ENCODE data around the gene DLG2.

DNA sequence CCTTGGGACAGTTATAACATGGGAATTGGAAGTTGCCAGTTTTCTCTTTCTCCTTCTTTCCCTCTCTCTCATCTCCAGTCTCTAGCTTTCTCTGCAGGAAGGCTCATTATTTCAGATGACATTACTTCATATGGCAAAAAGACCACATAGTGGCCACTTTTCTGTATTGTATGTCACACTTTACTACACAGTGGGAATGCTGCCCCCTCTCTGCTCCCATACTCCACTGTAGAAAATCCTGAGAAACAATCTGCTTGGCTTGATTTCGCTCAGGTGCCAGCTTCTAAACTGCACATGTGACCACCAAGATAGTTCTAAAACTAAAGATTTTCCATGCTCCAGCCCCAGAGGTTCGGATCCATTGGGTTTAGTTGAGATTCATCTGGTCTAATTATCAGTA is 1480.3 kb downstream of the DLG2 start:
- TF ChIP-seq CTCF (IDR thresholded peaks at IDR 0.05; ENCODE audit: low read depth, low read length) (peak; percentile 35; the same call in 1 of the 2 replicates), EZH2phosphoT487 (IDR thresholded peaks at IDR 0.05; ENCODE audit: low read depth) (no peak)
